Putamen (tissue), 1 donor: Measurements from ENCODE around the gene OSBP.

Source experiments
- DNase-seq: peaks from one replicate; pipeline ENCODE4 v3.0.0-alpha.2; 2016; ENCODE audit warnings: low spot score

OSBP gene

GRCh38 chr11:59602432-59602831 is 13.1 kb downstream of the OSBP start:
- no peak for DNase-seq

- DNase-seq, result no peak
These were observed 13.8 kb downstream of the OSBP start for GRCh38 chr11:59601788-59602187.

DNA sequence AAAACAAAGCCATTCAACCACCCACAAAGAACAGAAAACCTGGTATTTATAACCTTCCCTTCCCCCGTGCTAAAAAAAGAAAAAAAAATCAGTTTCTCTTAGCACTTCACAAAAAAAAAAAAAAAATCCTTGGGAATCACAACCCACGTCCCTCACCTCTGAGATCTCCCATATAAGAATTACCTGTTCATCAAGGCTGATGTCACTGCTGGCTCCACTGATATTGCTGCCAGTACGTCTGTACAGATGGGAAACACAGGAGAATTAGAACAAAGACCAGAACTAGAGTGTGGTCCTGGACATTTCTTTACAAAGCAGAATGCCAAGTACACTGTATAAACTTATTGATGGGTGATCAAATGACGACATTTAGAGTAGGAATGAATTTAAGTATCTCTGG is 14.9 kb downstream of the OSBP start:
- DNase-seq, result peak; percentile 69

- no peak for DNase-seq
These were observed 15.3 kb downstream of the OSBP start for GRCh38 chr11:59600234-59600633.

DNA sequence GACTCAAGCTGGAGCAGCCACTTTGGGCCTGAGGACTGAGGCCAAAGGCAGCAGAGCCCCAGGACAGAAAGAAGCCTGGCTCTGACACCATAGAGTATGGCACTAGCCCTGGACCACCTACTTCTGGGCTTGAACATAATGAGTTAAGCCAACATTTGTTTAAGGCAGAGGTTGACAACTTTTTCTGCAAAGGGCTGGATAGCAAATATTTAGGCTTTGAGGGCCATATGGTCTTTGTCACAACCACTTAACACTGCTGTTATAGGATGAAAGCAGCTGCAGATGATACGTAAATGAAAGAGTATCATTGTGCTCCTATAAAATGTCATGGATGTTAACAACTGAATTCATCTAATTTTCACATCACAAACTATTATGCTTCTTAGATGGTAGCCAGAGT is 16.6 kb downstream of the OSBP start:
- DNase-seq, result no peak

GRCh38 chr11:59584294-59584693 is 31.3 kb downstream of the OSBP start:
- DNase-seq, result no peak

- DNase-seq, result no peak
These were observed 33.6 kb downstream of the OSBP start for GRCh38 chr11:59582006-59582405.

DNA sequence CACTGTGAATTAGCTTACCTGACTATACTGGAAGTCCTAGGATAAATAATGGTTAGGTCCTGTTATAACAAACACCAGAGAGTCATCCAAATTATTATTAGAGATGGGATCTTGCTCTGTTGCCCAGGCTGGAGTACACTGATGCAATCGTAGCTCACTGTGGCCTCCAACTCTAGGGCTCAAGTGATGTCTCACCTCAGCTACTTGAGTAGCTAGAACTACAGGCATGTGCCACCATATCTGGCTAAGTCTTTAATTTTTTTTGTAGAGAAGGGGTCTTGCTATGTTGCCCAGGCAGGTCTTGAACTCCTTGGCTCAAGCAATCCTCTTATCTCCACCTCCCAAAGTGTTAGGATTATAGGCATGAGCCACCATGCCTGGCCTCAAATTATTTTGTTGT is 37.2 kb downstream of the OSBP start:
- DNase-seq, result no peak

- no peak for DNase-seq
These were observed 40.1 kb downstream of the OSBP start for GRCh38 chr11:59575505-59575904.

GRCh38 chr11:59574932-59575502 is 40.6 kb downstream of the OSBP start:
- DNase-seq, result no peak

GRCh38 chr11:59574467-59574866 is 41.1 kb downstream of the OSBP start:
- no peak for DNase-seq

DNA sequence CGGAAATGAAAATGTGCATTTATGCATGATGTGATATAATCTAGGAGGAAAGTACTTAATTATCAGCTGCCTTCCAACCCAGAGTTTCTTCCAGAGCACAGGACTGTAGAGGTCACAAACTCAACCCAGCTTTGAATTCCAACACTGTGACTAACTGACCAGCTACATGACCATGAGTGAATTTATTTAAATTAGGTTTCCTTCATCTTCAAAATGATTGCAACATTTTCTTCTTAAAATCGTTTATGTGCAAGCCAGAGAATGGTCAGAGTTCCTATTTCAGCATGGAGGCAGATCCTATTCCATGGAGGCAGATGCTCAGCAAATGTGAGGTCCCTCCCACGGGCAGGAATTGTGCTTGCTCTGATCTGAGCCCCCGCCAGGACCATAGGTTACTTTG is 42.4 kb downstream of the OSBP start:
- DNase-seq, result no peak

- DNase-seq, result no peak
These were observed 43.5 kb downstream of the OSBP start for GRCh38 chr11:59572091-59572490.

- DNase-seq, result peak; percentile 48
These were observed 53.3 kb downstream of the OSBP start for GRCh38 chr11:59562292-59562691.

- DNase-seq, result peak; percentile 82
These were observed 54.7 kb downstream of the OSBP start for GRCh38 chr11:59560702-59561473.

- peak; percentile 88 for DNase-seq
These were observed 55.3 kb downstream of the OSBP start for GRCh38 chr11:59560290-59560701.

DNA sequence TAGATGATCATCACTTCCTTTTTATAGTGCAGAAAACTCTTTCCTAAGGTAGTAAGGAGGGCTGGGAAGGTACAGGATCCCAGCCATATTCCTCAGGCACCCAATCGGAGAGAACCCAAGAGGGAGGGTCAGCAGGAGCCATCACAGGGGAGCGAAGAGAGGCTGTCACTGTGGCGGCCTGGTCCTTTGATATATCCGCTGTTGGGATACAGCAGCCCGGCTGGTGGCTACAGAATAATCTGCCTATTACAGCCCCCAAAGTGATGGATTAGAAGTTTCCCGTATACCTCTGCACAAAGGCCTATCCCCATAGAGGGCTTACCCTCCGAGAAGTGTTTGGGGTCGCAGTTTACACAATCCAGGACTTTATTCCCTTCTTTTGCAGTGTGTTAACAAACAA is 55.7 kb downstream of the OSBP start:
- DNase-seq, result no peak

DNA sequence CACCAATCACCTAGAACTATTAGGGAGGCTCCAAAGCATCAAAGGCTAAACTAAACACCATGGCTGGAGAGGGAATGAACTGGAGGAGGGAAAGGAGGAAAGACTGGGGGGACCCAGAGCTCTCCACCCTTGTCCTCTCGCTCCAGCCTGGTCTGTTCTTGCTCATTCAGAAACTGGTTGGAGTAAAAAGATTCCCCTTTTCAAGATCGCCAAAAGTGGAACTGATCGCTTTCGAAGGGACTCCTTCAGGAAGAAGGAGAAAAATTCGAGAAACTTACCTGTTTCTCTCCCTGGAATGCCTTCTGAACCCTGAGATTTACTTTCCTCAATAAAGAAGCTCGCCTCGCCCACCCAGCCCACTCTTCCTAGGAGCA is 57.3 kb downstream of the OSBP start:
- no peak for DNase-seq

DNA sequence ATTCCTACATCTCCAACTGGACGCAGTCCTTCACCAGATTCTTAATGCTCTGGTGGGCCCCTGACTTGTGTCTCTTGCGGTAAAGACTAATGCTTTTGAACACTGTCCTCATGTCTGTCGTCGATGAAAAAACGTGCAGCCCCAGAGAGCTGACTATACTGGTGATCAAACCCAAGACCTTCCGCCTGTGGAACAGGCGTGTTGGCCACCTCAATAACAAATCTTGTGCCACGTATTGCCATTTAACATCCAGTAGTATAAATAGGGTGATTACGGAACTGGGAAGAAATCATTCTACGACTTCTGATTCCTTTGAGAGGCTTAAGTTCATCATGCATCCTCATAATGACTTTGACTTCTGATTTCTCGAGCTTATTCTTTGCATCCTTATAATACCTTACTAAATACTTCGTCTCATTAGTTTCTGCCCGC is 58.6 kb downstream of the OSBP start:
- DNase-seq, result no peak

GRCh38 chr11:59556115-59556916 is 59.3 kb downstream of the OSBP start:
- peak; percentile 78 for DNase-seq

DNA sequence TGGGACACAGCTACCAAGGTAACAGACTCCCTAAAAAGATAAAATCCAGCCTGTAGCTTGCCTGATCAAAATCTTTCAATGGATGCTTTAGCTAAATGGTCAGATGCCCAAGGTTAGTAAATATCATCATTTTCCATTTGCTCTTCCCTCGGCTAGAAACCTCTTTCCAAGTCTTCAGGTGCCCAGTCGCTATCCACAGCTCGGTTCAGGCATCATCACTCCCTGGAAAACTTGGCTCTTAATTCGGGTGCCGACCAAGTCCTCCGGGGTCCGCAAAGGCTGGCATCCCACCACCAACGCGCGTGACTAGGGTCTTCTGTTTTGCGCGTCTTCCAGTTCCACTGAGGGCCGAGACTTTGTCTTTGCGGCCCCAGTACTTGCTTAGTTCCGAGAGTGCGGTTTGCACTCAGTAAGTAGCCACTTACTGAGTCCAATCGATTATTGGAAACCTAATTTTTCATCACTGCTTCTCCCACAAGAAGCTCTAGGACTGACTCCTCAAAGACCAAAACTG is 59.9 kb downstream of the OSBP start:
- no peak for DNase-seq

DNA sequence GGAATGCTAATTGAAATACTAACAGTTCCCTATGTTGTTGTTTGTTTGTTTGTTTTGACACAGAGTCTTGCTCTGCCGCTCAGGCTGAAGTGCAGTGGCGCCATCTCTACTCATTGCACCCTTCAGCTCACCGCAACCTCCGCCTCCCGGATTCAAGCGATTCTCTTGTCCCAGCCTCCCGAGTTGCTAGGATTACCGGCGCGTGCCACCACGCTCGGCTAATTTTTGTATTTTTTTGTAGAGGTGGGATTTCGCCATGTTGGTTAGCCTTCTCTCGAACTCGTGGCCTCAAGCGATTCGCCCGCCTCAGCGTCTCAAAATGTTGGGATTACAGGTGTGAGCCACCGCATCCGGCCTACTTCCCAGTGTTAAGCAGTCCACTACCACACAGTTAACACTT is 62.3 kb downstream of the OSBP start:
- no peak for DNase-seq

DNA sequence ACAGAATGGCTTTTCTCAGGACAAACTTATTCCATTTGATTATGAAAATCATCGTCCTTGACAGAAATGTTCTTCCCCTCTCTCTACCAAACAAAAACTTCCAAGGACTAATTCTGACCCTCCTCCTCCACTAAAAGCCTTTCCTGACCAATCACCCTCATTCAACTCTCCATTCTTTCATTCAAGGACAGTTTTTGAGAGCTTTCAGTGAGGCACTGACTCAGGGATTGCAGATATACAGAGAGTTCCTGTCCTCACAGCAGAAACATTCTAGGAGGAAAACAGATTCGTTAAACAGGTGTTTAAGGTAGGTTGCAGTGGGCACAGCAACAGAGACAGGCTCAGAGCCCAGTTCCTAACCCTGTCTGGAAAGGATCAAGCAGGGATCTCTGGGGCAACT is 62.7 kb downstream of the OSBP start:
- DNase-seq, result no peak
